Activated CD4-positive, alpha-beta T cell treated with anti-CD3 and anti-CD28 coated beads, Interleukin-10, Interleukin-2, amounts not matched to agents 100 ng/mL and 50 ng/mL, durations not matched to agents 16 hours and 8 hours (primary cell): ENCODE data around the gene IL17C.

Experiments
- DNase-seq: peaks from one replicate; pipeline ENCODE4 v3.0.0-alpha.2; 2020

Gene IL17C

DNA sequence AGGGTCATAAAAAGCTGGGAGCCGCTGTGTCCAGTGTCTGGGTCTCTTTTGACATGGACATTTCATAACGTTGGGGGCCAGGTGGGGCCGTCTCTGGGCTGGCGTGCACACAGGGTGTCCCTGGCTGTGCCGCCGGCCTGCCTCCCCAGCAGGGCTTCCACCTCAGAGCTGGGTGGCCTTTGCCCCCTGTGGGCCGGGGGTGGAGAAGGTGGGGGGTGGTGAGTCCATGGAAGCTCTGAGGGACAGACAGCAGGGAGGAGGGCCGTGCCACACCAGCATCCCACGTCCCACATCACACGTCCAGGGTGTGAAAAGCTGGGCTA is 48.8 kb downstream of the IL17C start:
- DNase-seq, result no peak

GRCh38 chr16:88687676-88688012 is 49.3 kb downstream of the IL17C start:
- DNase-seq, result no peak

- no peak for DNase-seq
Measured at GRCh38 chr16:88688013-88688778, 49.8 kb downstream of the IL17C start.
